GM23338 (cell line): ENCODE measurements around the gene VPS25. TPM values are rescaled to one million over a fixed set of nuclear protein-coding genes. Genes with fewer than 3 reads are reported as not detected.

Experiments
- ATAC-seq: fragments of 200-7000 bp; cut with Tn5 transposase; 3 replicates; pipeline ENCODE4 v1.9.1; 2020
- DNase-seq: peaks from one replicate; pipeline ENCODE4 v3.0.0-alpha.2; 2015; ENCODE audit warnings: low spot score
- H2AFZ ChIP-seq: fragments of 200-600 bp; sonication (generic); 2 replicates; pipeline ENCODE4 v1.8.0; 2016; ENCODE audit warnings: antibody characterized with exemption, mild to moderate bottlenecking, moderate library complexity
- H3F3A ChIP-seq: fragments of 200-600 bp; sonication (generic); replicated peaks from 2 replicates; pipeline ENCODE4 v1.8.0; 2017; ENCODE audit warnings: antibody characterized with exemption, mixed run types, low read depth
- H3K27ac ChIP-seq: fragments of 200-600 bp; sonication (generic); 2 replicates; pipeline ENCODE4 v1.6.1; 2016; ENCODE audit warnings: low read depth
- H3K27me3 ChIP-seq: fragments of 200-600 bp; sonication (generic); 2 replicates; pipeline ENCODE4 v1.8.0; 2016; ENCODE audit warnings: mild to moderate bottlenecking, mixed run types, moderate library complexity; ENCODE audit not compliant: insufficient read depth
- H3K36me3 ChIP-seq: fragments of 200-600 bp; sonication (generic); 2 replicates; pipeline ENCODE4 v1.8.0; 2016; ENCODE audit warnings: mild to moderate bottlenecking; ENCODE audit not compliant: insufficient read depth
- H3K4me1 ChIP-seq: fragments of 200-600 bp; sonication (generic); 2 replicates; pipeline ENCODE4 v1.8.0; 2016; ENCODE audit warnings: mild to moderate bottlenecking, moderate library complexity; ENCODE audit not compliant: insufficient read depth
- H3K4me2 ChIP-seq: fragments of 200-600 bp; sonication (generic); 2 replicates; pipeline ENCODE4 v1.7.1; 2017; ENCODE audit warnings: mixed run types
- H3K4me3 ChIP-seq: fragments of 200-600 bp; sonication (generic); 2 replicates; pipeline ENCODE4 v1.6.1; 2016; ENCODE audit warnings: mixed run types
- H3K79me2 ChIP-seq: fragments of 200-600 bp; sonication (generic); replicated peaks from 2 replicates; pipeline ENCODE4 v1.8.0; 2017; ENCODE audit warnings: mild to moderate bottlenecking; ENCODE audit not compliant: insufficient read depth
- H3K9me2 ChIP-seq: fragments of 200-600 bp; sonication (generic); 2 replicates; pipeline ENCODE4 v1.8.0; 2017; ENCODE audit not compliant: insufficient read depth
- H4K20me1 ChIP-seq: fragments of 200-600 bp; sonication (generic); replicated peaks from 2 replicates; pipeline ENCODE4 v1.8.0; 2017; ENCODE audit warnings: mild to moderate bottlenecking; ENCODE audit not compliant: insufficient read depth
- H3K27ac Mint-ChIP-seq: 2 replicates; pipeline ENCODE4 v1.8.0; 2020; ENCODE audit warnings: inconsistent platforms, mild to moderate bottlenecking, moderate library complexity, mixed read lengths
- H3K27me3 Mint-ChIP-seq: 3 replicates; pipeline ENCODE4 v1.8.0; 2022; ENCODE audit warnings: low read depth, mild to moderate bottlenecking, moderate library complexity, mixed read lengths, inconsistent platforms; ENCODE audit not compliant: insufficient read depth, poor library complexity
- H3K36me3 Mint-ChIP-seq: 3 replicates; pipeline ENCODE4 v1.8.0; 2021; ENCODE audit warnings: low read depth, mild to moderate bottlenecking, inconsistent platforms, moderate library complexity, mixed read lengths
- H3K4me1 Mint-ChIP-seq: 3 replicates; pipeline ENCODE4 v1.8.0; 2020; ENCODE audit warnings: mild to moderate bottlenecking, inconsistent platforms, mixed read lengths
- H3K4me3 Mint-ChIP-seq: 3 replicates; pipeline ENCODE4 v1.8.0; 2021; ENCODE audit warnings: moderate library complexity, mild to moderate bottlenecking, inconsistent platforms, mixed read lengths
- H3K9me3 Mint-ChIP-seq: 3 replicates; pipeline ENCODE4 v1.8.0; 2020; ENCODE audit warnings: moderate library complexity, mild to moderate bottlenecking, inconsistent platforms, mixed read lengths
- CREB1 ChIP-seq: fragments of 250-450 bp; sonication (Bioruptor Pico); IDR thresholded peaks from 2 replicates; pipeline ENCODE4 v1.5.0; 2020; ENCODE audit warnings: low read depth, mild to moderate bottlenecking, moderate library complexity
- CTCF ChIP-seq, 2 experiments: fragments of 200-600 bp in 1 of 2; sonication (generic) in 1 of 2; conservative IDR thresholded peaks; 2 replicates each; pipeline versions ENCODE4 v1.5.1 to v1.6.1; 2016 to 2017; ENCODE audit warnings: antibody characterized with exemption in 2 of 2, low read depth in 2 of 2, mild to moderate bottlenecking in 2 of 2, moderate library complexity in 1 of 2
- ETS1 ChIP-seq: IDR thresholded peaks from 2 replicates; pipeline ENCODE4 v1.6.1; 2016; ENCODE audit warnings: antibody characterized with exemption
- EZH2 ChIP-seq: fragments of 200-600 bp; sonication (generic); IDR thresholded peaks from one replicate; pipeline ENCODE4 v1.8.0; 2017; ENCODE audit warnings: antibody characterized with exemption, mild to moderate bottlenecking, low read depth; ENCODE audit not compliant: unreplicated experiment
- EZH2phosphoT487 ChIP-seq: fragments of 200-600 bp; sonication (generic); IDR thresholded peaks from one replicate; pipeline ENCODE4 v1.8.1; 2018; ENCODE audit warnings: antibody characterized with exemption; ENCODE audit not compliant: unreplicated experiment
- JUNB ChIP-seq: IDR thresholded peaks from one replicate; pipeline ENCODE4 v1.6.1; 2016; ENCODE audit warnings: antibody characterized with exemption; ENCODE audit not compliant: unreplicated experiment
- NANOG ChIP-seq: IDR thresholded peaks from 2 replicates; pipeline ENCODE4 v1.6.1; 2016; ENCODE audit warnings: antibody characterized with exemption, borderline replicate concordance
- POLR2AphosphoS5 ChIP-seq: IDR thresholded peaks from 2 replicates; pipeline ENCODE4 v1.6.1; 2016; ENCODE audit warnings: antibody characterized with exemption, low read depth
- REST ChIP-seq: IDR thresholded peaks from one replicate; pipeline ENCODE4 v1.6.1; 2018; ENCODE audit warnings: antibody characterized with exemption; ENCODE audit not compliant: unreplicated experiment
- STAT1 ChIP-seq: IDR thresholded peaks from one replicate; pipeline ENCODE4 v1.6.1; 2016; ENCODE audit warnings: antibody characterized with exemption; ENCODE audit not compliant: unreplicated experiment
- ZNF114 ChIP-seq: fragments of 250-450 bp; sonication (Bioruptor Pico); IDR thresholded peaks from 2 replicates; pipeline ENCODE4 v1.5.0; 2020; ENCODE audit warnings: mild to moderate bottlenecking, moderate library complexity
- ZNF462 ChIP-seq: fragments of 250-450 bp; sonication (Bioruptor Pico); IDR thresholded peaks from 2 replicates; pipeline ENCODE4 v1.5.0; 2020; ENCODE audit warnings: mild to moderate bottlenecking, moderate library complexity
- polyA plus RNA-seq: library from polyadenylated mRNA; unstranded; fragments of >200 nt; fragmentation: Nextera tagmentation; extraction: Ambion mirVana; gene quantifications from 2 replicates; pipeline ENCODE4 v1.2.1, GENCODE V29; 2016
- total RNA-seq: library from RNA; depleted of rRNA; stranded (reverse); fragments of >200 nt; shearing (Covaris generic); gene quantifications from 2 replicates; pipeline ENCODE4 v1.2.3, GENCODE V29; 2014

Gene VPS25
- total and polyA plus RNA-seq, 2 experiments from 2014 or later = 105 to 110 TPM

- Histone ChIP-seq H3K36me3 (no peaks in the 10 kb centered on the region), H3K4me1 (peaks cover 1% of the 10 kb centered on the region; the same call in 1 of the 2 replicates), H3F3A (no peaks in the 10 kb centered on the region), H3K4me3 (no peak overlapping the region), H3K27me3 (no peaks in the 10 kb centered on the region), H3K79me2 (peaks cover under 1% of the 10 kb centered on the region), H4K20me1 (no peaks in the 10 kb centered on the region), H3K27ac (no peak overlapping the region), H3K4me2 (no peak overlapping the region), H2AFZ (no peak overlapping the region), H3K9me2 (no peaks in the 10 kb centered on the region)
- peaks cover 7% of the 10 kb centered on the region for H3K36me3 Mint-ChIP-seq
- no peak for TF ChIP-seq POLR2AphosphoS5
- no peak for TF ChIP-seq REST
- no peak for TF ChIP-seq EZH2
- no peak for TF ChIP-seq STAT1
- no peak for TF ChIP-seq JUNB
- TF ChIP-seq EZH2phosphoT487 = no peak
- TF ChIP-seq ETS1 = no peak
- TF ChIP-seq ZNF114 (CRISPR knock-in tag) = no peak
- TF ChIP-seq CREB1 (CRISPR knock-in tag) = no peak
- TF ChIP-seq ZNF462 (CRISPR knock-in tag) = no peak
- no peak for TF ChIP-seq CTCF (conservative IDR thresholded peaks at IDR 0.05; ENCODE audit: low read depth in 2 of 2)
- TF ChIP-seq NANOG = no peak
- H3K9me3 Mint-ChIP-seq = no peaks in the 10 kb centered on the region
- ATAC-seq (no peak), DNase-seq (no peak)
- peaks cover 1% of the 10 kb centered on the region; the same call in 1 of the 3 replicates for H3K4me1 Mint-ChIP-seq
- H3K27me3 Mint-ChIP-seq = peaks cover 8% of the 10 kb centered on the region
- H3K27ac Mint-ChIP-seq = no peak overlapping the region
- no peak overlapping the region for H3K4me3 Mint-ChIP-seq
Measured at GRCh38 chr17:42792545-42792944, 19.3 kb downstream of the VPS25 start.
